GM12878 (cell line): ENCODE data around the gene USP15. TPM values are rescaled to one million over a fixed set of nuclear protein-coding genes. Genes with fewer than 3 reads are reported as not detected.

ENCODE experiments used
- ASH2L ChIP-seq: fragments of 300-600, 200-600 bp; sonication (generic); IDR thresholded peaks from 2 replicates; pipeline ENCODE4 v1.6.1; 2017; ENCODE audit warnings: low read depth, mild to moderate bottlenecking, borderline replicate concordance
- CREM ChIP-seq: IDR thresholded peaks from 2 replicates; pipeline ENCODE4 v1.6.1; 2014; ENCODE audit warnings: antibody characterized with exemption, low read depth
- CUX1 ChIP-seq: IDR thresholded peaks from 2 replicates; pipeline ENCODE4 v1.6.1; 2012; ENCODE audit warnings: improper control_type of control experiment, low read depth, low read length; ENCODE audit not compliant: insufficient replicate concordance
- EZH2 ChIP-seq: IDR thresholded peaks from 2 replicates; pipeline ENCODE4 v1.6.1; 2012; ENCODE audit warnings: low read depth, mild to moderate bottlenecking, control low read depth, inconsistent platforms, low read length, borderline replicate concordance; ENCODE audit not compliant: control insufficient read depth
- IKZF1 ChIP-seq: fragments of 450-650 bp; conservative IDR thresholded peaks from 2 replicates; pipeline ENCODE4 v1.6.1; 2017; ENCODE audit warnings: antibody characterized with exemption, mild to moderate bottlenecking
- MAX ChIP-seq: IDR thresholded peaks from 2 replicates; pipeline ENCODE4 v1.6.1; 2012; ENCODE audit warnings: low read depth, low read length, improper control_type of control experiment
- MXI1 ChIP-seq: fragments of 150-350 bp; IDR thresholded peaks from 2 replicates; pipeline ENCODE4 v1.6.1; 2011; ENCODE audit warnings: low read depth, mild to moderate bottlenecking, inconsistent platforms, low read length, improper control_type of control experiment
- PAX5 ChIP-seq: IDR thresholded peaks from 2 replicates; pipeline ENCODE4 v1.6.1; 2011; ENCODE audit warnings: low read depth, low read length, borderline replicate concordance
- SIX5 ChIP-seq: IDR thresholded peaks from 2 replicates; pipeline ENCODE4 v1.6.1; 2011; ENCODE audit warnings: mild to moderate bottlenecking, low read depth, low read length, moderate library complexity; ENCODE audit not compliant: severe bottlenecking
- YBX1 ChIP-seq: fragments of 450-650 bp; IDR thresholded peaks from 2 replicates; pipeline ENCODE4 v1.6.1; 2016; ENCODE audit warnings: antibody characterized with exemption
- ZNF274 ChIP-seq: IDR thresholded peaks from one replicate; pipeline ENCODE4 v1.8.0; 2011; ENCODE audit not compliant: insufficient read length, insufficient read depth
- polyA plus RNA-seq, 11 experiments: library from polyadenylated mRNA; depleted of rRNA in 4 of 11; unstranded in 6 of 11; stranded (reverse) in 5 of 11; fragments of >200 nt; fragmentation: Nextera tagmentation in 4 of 11; fragmentation: Illumina TruSeq in 1 of 11; extraction: Ambion mirVana in 4 of 11; extraction: Trizol in 1 of 11; gene quantifications; 1 replicate in 1 of 11; 2 replicates in 10 of 11; pipeline versions ENCODE4 v1.2.1 to v1.2.3, GENCODE V29; 2011 to 2016; ENCODE audit warnings: inconsistent platforms in 2 of 11, missing spikeins in 2 of 11, low read depth in 1 of 11
- total RNA-seq, 4 experiments: library from RNA; depleted of rRNA in 3 of 4; stranded (reverse); fragments of >200 nt in 3 of 4; fragmentation: Illumina TruSeq in 1 of 4; extraction: Trizol in 1 of 4; gene quantifications; 2 replicates each; pipeline versions ENCODE4 v1.2.1 to v1.2.3, GENCODE V29; 2013 to 2021
- TF ChIP-seq, protein P1 (sequence below): IDR thresholded peaks from 2 replicates; pipeline ENCODE4 v1.6.1; 2011; ENCODE audit warnings: low read depth, low read length, improper control_type of control experiment, borderline replicate concordance
- TF ChIP-seq, protein P2 (sequence below): fragments of 450-650 bp; formaldehyde crosslinking; IDR thresholded peaks from 2 replicates; pipeline ENCODE4 v1.4.0; 2020; ENCODE audit warnings: mild to moderate bottlenecking, moderate library complexity
- TF ChIP-seq, protein P3 (sequence below): fragments of 450-650 bp; IDR thresholded peaks from 2 replicates; pipeline ENCODE4 v1.6.1; 2017; ENCODE audit warnings: mild to moderate bottlenecking, low read depth, inconsistent platforms; ENCODE audit not compliant: poor library complexity, severe bottlenecking

Gene USP15
- total and polyA plus RNA-seq, 10 of the 15 experiments (the other 5 are each of a cell fraction or from before 2014, with no cell fraction given), result 57.6 to 101 (median 90.2) TPM

DNA sequence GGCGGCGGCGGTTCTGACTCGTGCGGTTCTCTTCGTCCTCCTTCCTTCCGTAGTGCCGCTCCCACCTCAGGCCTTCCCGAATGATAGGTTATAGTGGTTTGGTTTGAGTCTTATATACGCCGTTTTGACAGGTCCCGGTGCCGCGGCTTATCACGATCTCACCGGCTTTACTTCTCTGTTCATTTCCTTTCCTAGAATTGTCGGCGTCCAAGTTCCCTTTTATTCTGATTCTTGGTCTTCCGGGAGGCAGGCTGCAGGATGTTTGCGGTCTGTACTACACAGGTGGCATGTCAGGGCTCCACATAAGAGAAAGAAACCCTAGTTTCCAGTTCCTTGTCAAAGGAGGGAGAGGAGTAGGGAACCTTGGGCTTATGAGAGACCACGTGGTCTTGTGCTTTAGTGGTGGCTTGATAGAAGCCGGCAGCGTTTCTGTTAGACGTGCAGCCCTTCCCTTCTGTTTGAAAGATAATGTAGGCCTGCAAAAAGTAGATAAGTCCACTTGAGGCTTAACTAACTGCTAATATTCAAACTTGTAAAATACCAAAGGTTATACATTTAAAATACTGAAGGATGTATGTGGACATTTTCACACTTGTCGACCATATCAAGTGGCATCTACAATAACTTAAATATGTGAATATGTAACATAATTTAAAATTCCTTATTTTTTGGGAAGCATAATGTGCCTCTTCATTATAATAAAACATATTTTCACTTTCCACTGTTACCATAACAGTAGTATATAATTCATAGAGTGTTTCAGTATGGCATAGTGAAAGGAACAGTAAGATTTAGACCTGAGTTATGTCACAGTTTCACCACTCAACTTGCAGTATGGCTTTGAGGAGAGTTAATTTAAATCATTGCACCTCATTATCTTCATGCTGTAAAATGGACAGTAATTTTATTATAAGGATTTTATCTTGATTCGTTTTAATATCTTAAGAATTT is 804 bp downstream of the USP15 start (continued):
- TF ChIP-seq CUX1, result no peak
- TF ChIP-seq IKZF1, result no peak
- TF ChIP-seq SIX5, result no peak
- TF ChIP-seq PAX5, result peak; percentile 39; the same call in 1 of the 2 replicates
- no peak for TF ChIP-seq ASH2L
- TF ChIP-seq, protein P1, sequence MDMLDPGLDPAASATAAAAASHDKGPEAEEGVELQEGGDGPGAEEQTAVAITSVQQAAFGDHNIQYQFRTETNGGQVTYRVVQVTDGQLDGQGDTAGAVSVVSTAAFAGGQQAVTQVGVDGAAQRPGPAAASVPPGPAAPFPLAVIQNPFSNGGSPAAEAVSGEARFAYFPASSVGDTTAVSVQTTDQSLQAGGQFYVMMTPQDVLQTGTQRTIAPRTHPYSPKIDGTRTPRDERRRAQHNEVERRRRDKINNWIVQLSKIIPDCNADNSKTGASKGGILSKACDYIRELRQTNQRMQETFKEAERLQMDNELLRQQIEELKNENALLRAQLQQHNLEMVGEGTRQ, result peak; percentile 41; the same call in 1 of the 2 replicates
- TF ChIP-seq, protein P2, sequence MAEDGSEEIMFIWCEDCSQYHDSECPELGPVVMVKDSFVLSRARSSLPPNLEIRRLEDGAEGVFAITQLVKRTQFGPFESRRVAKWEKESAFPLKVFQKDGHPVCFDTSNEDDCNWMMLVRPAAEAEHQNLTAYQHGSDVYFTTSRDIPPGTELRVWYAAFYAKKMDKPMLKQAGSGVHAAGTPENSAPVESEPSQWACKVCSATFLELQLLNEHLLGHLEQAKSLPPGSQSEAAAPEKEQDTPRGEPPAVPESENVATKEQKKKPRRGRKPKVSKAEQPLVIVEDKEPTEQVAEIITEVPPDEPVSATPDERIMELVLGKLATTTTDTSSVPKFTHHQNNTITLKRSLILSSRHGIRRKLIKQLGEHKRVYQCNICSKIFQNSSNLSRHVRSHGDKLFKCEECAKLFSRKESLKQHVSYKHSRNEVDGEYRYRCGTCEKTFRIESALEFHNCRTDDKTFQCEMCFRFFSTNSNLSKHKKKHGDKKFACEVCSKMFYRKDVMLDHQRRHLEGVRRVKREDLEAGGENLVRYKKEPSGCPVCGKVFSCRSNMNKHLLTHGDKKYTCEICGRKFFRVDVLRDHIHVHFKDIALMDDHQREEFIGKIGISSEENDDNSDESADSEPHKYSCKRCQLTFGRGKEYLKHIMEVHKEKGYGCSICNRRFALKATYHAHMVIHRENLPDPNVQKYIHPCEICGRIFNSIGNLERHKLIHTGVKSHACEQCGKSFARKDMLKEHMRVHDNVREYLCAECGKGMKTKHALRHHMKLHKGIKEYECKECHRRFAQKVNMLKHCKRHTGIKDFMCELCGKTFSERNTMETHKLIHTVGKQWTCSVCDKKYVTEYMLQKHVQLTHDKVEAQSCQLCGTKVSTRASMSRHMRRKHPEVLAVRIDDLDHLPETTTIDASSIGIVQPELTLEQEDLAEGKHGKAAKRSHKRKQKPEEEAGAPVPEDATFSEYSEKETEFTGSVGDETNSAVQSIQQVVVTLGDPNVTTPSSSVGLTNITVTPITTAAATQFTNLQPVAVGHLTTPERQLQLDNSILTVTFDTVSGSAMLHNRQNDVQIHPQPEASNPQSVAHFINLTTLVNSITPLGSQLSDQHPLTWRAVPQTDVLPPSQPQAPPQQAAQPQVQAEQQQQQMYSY, result no peak
- TF ChIP-seq YBX1, result no peak
- no peak for TF ChIP-seq MAX
- TF ChIP-seq MXI1, result peak; percentile 85
- TF ChIP-seq, protein P3, sequence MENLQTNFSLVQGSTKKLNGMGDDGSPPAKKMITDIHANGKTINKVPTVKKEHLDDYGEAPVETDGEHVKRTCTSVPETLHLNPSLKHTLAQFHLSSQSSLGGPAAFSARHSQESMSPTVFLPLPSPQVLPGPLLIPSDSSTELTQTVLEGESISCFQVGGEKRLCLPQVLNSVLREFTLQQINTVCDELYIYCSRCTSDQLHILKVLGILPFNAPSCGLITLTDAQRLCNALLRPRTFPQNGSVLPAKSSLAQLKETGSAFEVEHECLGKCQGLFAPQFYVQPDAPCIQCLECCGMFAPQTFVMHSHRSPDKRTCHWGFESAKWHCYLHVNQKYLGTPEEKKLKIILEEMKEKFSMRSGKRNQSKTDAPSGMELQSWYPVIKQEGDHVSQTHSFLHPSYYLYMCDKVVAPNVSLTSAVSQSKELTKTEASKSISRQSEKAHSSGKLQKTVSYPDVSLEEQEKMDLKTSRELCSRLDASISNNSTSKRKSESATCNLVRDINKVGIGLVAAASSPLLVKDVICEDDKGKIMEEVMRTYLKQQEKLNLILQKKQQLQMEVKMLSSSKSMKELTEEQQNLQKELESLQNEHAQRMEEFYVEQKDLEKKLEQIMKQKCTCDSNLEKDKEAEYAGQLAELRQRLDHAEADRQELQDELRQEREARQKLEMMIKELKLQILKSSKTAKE, result no peak
- no peak for TF ChIP-seq EZH2
- TF ChIP-seq CREM, result 0 out of 2 replicates have a peak, but pooled peaks have one; percentile 13
- no peak for TF ChIP-seq ZNF274
